B cell (primary cell): ENCODE results near the gene TRAPPC2B. TPM values are rescaled to one million over a fixed set of nuclear protein-coding genes. Genes with fewer than 3 reads are reported as not detected.
"Not testable (repeated sequence)": the region's sequence is repeated elsewhere in the genome, so short reads cannot be mapped to it uniquely, and the experiment has no call there.

Experiments
- ATAC-seq: fragments of 200-7000 bp; cut with Tn5 transposase; one replicate; pipeline ENCODE4 v1.10.0; 2021; ENCODE audit warnings: low read depth, mild to moderate bottlenecking, moderate number of reproducible peaks, moderate library complexity
- CTCF ChIA-PET: fragments of 350-600 bp; sonication (Branson Sonifier 250); formaldehyde crosslinking; loops from one replicate; lab custom pipeline; 2021; ENCODE audit warnings: antibody characterized with exemption, inconsistent platforms; lab: Charles Lee
- POLR2A ChIA-PET: fragments of 350-600 bp; sonication (Branson Sonifier 250); formaldehyde crosslinking; loops from one replicate; lab custom pipeline; 2021; ENCODE audit warnings: antibody characterized with exemption; lab: Charles Lee
- DNase-seq: peaks from one replicate; pipeline ENCODE4 v3.0.0; 2013
- H2AFZ ChIP-seq: 2 replicates; pipeline ENCODE4 v1.6.1; 2012; ENCODE audit warnings: mild to moderate bottlenecking, low read depth, low read length; ENCODE audit not compliant: insufficient read depth, poor library complexity, severe bottlenecking
- H3K27ac ChIP-seq, 2 donors: 1 replicate in 1 of 2; 2 replicates in 1 of 2; pipeline ENCODE4 v1.5.1; 2012 to 2013; ENCODE audit warnings: low read length in 2 of 2, mild to moderate bottlenecking in 2 of 2, moderate library complexity in 1 of 2
- H3K27me3 ChIP-seq, 4 experiments: fragments of 200-600 bp in 1 of 4; sonication (generic) in 1 of 4; replicated peaks in 1 of 4; 1 replicate in 2 of 4; 2 replicates in 2 of 4; pipeline versions ENCODE4 v1.6.1 to v1.7.0; 2013 to 2016; ENCODE audit warnings: low read length in 3 of 4, mild to moderate bottlenecking in 2 of 4, mixed read lengths in 1 of 4, moderate library complexity in 1 of 4; ENCODE audit not compliant: insufficient read depth in 4 of 4, control insufficient read depth in 3 of 4; ENCODE audit errors: control extremely low read depth in 1 of 4
- H3K36me3 ChIP-seq, 2 experiments: replicated peaks in 1 of 2; 1 replicate in 1 of 2; 2 replicates in 1 of 2; pipeline versions ENCODE4 v1.6.1 to v1.7.1; 2013; ENCODE audit warnings: low read length in 1 of 2; ENCODE audit not compliant: insufficient read depth in 2 of 2, control insufficient read depth in 1 of 2; ENCODE audit errors: control extremely low read depth in 1 of 2, extremely low read depth in 1 of 2
- H3K4me1 ChIP-seq, 2 donors: fragments of 200-600 bp in 1 of 2; sonication (generic) in 1 of 2; 1 replicate in 1 of 2; 2 replicates in 1 of 2; pipeline versions ENCODE4 v1.5.1 to v1.6.1; 2013 to 2017; ENCODE audit warnings: low read length in 2 of 2; ENCODE audit not compliant: control insufficient read depth in 2 of 2, insufficient read depth in 2 of 2
- H3K4me2 ChIP-seq: replicated peaks from 2 replicates; pipeline ENCODE3; 2012; ENCODE audit warnings: mild to moderate bottlenecking, low read depth, low read length; ENCODE audit not compliant: poor library complexity, severe bottlenecking
- H3K4me3 ChIP-seq, 5 experiments: fragments of 200-600 bp in 1 of 5; sonication (generic) in 1 of 5; 1 replicate in 3 of 5; 2 replicates in 2 of 5; pipeline versions ENCODE4 v1.5.1 to v1.7.0; 2011 to 2016; ENCODE audit warnings: low read length in 4 of 5, mild to moderate bottlenecking in 4 of 5, low read depth in 2 of 5, control low read depth in 1 of 5, moderate library complexity in 1 of 5; ENCODE audit not compliant: insufficient read depth in 1 of 5; ENCODE audit errors: control extremely low read depth in 1 of 5, extremely low read depth in 1 of 5
- H3K79me2 ChIP-seq: fragments of 200-600 bp; sonication (generic); one replicate; pipeline ENCODE4 v1.6.0; 2016; ENCODE audit warnings: low read length; ENCODE audit not compliant: control insufficient read depth, insufficient read depth
- H3K9ac ChIP-seq: fragments of 200-600 bp; sonication (generic); 2 replicates; pipeline ENCODE4 v1.6.1; 2017; ENCODE audit warnings: mild to moderate bottlenecking, low read length, moderate library complexity
- H3K9me3 ChIP-seq, 3 donors: one replicate each; pipeline versions ENCODE4 v1.6.1 to v1.7.1; 2013; ENCODE audit warnings: low read length in 2 of 3; ENCODE audit not compliant: control insufficient read depth in 2 of 3, insufficient read depth in 1 of 3; ENCODE audit errors: control extremely low read depth in 1 of 3
- H4K20me1 ChIP-seq: 2 replicates; pipeline ENCODE4 v1.6.0; 2012; ENCODE audit warnings: mild to moderate bottlenecking, low read length; ENCODE audit not compliant: insufficient read depth, control insufficient read depth, poor library complexity, severe bottlenecking
- H3K27ac Mint-ChIP-seq: one replicate; pipeline ENCODE4 v1.8.0; 2021; ENCODE audit warnings: mixed read lengths
- H3K27me3 Mint-ChIP-seq: one replicate; pipeline ENCODE4 v1.8.0; 2021; ENCODE audit warnings: mixed read lengths
- H3K4me1 Mint-ChIP-seq: one replicate; pipeline ENCODE4 v1.8.0; 2021; ENCODE audit warnings: mixed read lengths
- H3K4me3 Mint-ChIP-seq: one replicate; pipeline ENCODE4 v1.8.0; 2021; ENCODE audit warnings: mixed read lengths
- H3K9me3 Mint-ChIP-seq: one replicate; pipeline ENCODE4 v1.8.0; 2022; ENCODE audit warnings: mixed read lengths; ENCODE audit not compliant: insufficient read depth
- EZH2 ChIP-seq: IDR thresholded peaks from 2 replicates; pipeline ENCODE4 v1.6.1; 2012; ENCODE audit warnings: borderline replicate concordance, low read depth, mild to moderate bottlenecking, moderate library complexity, low read length; ENCODE audit not compliant: insufficient read depth, poor library complexity, severe bottlenecking
- WGBS: methylation state at CpG from one replicate; pipeline ENCODE4 v1.1.5; 2013; ENCODE audit warnings: missing lambda C conversion rate; ENCODE audit not compliant: insufficient coverage; 5-methylcytosine and 5-hydroxymethylcytosine counted together
- intact Hi-C: fragments of 100-400 bp; cut with micrococcal nuclease; formaldehyde crosslinking; loops from one replicate; pipeline ENCODE4 v1.10.0; 2022
- polyA plus RNA-seq: library from polyadenylated mRNA; depleted of rRNA; stranded (reverse); fragments of >200 nt; gene quantifications from 2 replicates; pipeline ENCODE4 v1.2.3, GENCODE V29; 2012
- total RNA-seq, 2 donors: library from RNA; stranded (reverse); fragments of 120-200 nt in 1 of 2; gene quantifications; 1 replicate in 1 of 2; 2 replicates in 1 of 2; pipeline versions ENCODE4 v1.2.3 to v1.2.4, GENCODE V29; 2013 to 2022
- TF ChIP-seq, protein P1 (sequence below): fragments of 200-600 bp; IDR thresholded peaks from one replicate; pipeline ENCODE4 v1.8.0; 2022; ENCODE audit warnings: antibody characterized with exemption, mild to moderate bottlenecking

TRAPPC2B gene
- total and polyA plus RNA-seq, 2 donors (not counting 1 experiment from before 2014, with no cell fraction given): 9.6 to 29.2 TPM

DNA sequence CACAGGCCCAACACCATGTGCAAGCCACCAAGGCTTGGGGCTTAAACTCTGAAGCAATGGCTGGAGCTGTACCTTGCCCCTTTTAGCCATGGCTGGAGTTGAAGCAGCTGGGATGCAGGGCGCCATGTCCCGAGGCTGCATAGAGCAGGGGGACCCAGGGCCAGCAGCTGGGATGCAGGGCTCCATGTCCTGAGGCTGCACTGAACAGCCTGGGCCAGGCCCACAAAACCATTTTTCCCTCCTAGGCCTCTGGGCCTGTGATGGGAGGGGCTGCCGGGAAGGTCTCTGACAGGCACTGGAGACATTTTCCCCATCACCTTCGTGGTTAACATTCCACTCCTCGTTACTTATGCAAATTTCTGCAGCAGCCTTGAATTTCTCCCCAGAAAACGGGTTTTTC lies 10.8 kb downstream of the TRAPPC2B start:
- H3K4me2 ChIP-seq: no peak overlapping the region
- H4K20me1 ChIP-seq: no peaks in the 10 kb centered on the region
- no peak overlapping the region for H3K4me3 Mint-ChIP-seq
- H3K36me3 ChIP-seq: peaks cover 5 to 49% of the 10 kb centered on the region in 2 experiments
- peaks cover 5% of the 10 kb centered on the region for H3K79me2 ChIP-seq
- TF ChIP-seq EZH2: no peak
- TF ChIP-seq, protein P1, sequence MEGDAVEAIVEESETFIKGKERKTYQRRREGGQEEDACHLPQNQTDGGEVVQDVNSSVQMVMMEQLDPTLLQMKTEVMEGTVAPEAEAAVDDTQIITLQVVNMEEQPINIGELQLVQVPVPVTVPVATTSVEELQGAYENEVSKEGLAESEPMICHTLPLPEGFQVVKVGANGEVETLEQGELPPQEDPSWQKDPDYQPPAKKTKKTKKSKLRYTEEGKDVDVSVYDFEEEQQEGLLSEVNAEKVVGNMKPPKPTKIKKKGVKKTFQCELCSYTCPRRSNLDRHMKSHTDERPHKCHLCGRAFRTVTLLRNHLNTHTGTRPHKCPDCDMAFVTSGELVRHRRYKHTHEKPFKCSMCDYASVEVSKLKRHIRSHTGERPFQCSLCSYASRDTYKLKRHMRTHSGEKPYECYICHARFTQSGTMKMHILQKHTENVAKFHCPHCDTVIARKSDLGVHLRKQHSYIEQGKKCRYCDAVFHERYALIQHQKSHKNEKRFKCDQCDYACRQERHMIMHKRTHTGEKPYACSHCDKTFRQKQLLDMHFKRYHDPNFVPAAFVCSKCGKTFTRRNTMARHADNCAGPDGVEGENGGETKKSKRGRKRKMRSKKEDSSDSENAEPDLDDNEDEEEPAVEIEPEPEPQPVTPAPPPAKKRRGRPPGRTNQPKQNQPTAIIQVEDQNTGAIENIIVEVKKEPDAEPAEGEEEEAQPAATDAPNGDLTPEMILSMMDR: no peak
- ATAC-seq (no peak), DNase-seq (no peak)
- no peaks in the 10 kb centered on the region for H3K27me3 Mint-ChIP-seq
- 95% methylated on average over 6 of the region's 6 CpGs for WGBS
- H3K9me3 ChIP-seq: peaks cover 11 to 32% (median 30%) of the 10 kb centered on the region in 3 donors
- no peak overlapping the region for H3K27ac Mint-ChIP-seq
- H3K27ac ChIP-seq: no peak overlapping the region
- no peak overlapping the region for H3K9ac ChIP-seq
- no peak overlapping the region for H3K4me3 ChIP-seq
- intact Hi-C loops: no loop called here
- H3K4me1 ChIP-seq: no peaks in the 10 kb centered on the region
- H2AFZ ChIP-seq: no peak overlapping the region
- H3K9me3 Mint-ChIP-seq: peaks cover 12% of the 10 kb centered on the region
- H3K4me1 Mint-ChIP-seq: no peaks in the 10 kb centered on the region
- no peaks in the 10 kb centered on the region for H3K27me3 ChIP-seq
- POLR2A ChIA-PET: no interaction called here
- CTCF ChIA-PET: no interaction called here

DNA sequence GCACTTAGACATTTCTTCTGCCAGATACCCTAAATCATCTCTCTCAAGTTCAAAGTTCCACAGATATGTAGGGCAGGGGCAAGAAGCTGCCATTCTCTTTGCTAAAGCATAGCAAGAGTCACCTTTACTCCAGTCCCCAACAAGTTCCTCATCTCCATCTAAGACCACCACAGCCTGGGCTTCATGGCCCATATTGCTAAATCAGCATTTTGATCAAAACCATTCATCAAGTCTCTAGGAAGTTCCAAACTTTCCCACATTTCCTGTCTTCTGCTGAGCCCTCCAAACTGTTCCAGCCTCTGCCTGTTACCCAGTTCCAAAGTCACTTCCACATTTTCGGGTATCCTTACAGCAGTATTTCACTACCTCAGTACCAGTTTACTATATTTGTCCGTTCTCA lies 11.3 kb downstream of the TRAPPC2B start:
- POLR2A ChIA-PET, H3K4me3 ChIP-seq, H3K27ac ChIP-seq, ATAC-seq, DNase-seq, H3K9ac ChIP-seq, H3K4me1 Mint-ChIP-seq, intact Hi-C loops, H3K4me3 Mint-ChIP-seq, H2AFZ ChIP-seq, H3K27me3 ChIP-seq, H3K4me1 ChIP-seq, H4K20me1 ChIP-seq, H3K27ac Mint-ChIP-seq, H3K79me2 ChIP-seq, H3K4me2 ChIP-seq, H3K27me3 Mint-ChIP-seq: not testable (repeated sequence)
- no CpG with 5 or more reads among the region's 2 CpGs for WGBS
- CTCF ChIA-PET: interaction anchor here (0.6 kb wide), 1 partner anchor 215 kb away, joined by 3 read pairs; no protein-coding TSS in a partner anchor
- H3K9me3 Mint-ChIP-seq: peaks cover 16% of the 10 kb centered on the region
- peaks cover 11 to 37% (median 33%) of the 10 kb centered on the region in 3 donors for H3K9me3 ChIP-seq
- peaks cover 5 to 49% of the 10 kb centered on the region in 2 experiments for H3K36me3 ChIP-seq
